CD4-positive, alpha-beta T cell treated with Interleukin-15 for 4 hours (primary cell): ENCODE data around the gene CCNY.
"Not testable (repeated sequence)": the region's sequence is repeated elsewhere in the genome, so short reads cannot be mapped to it uniquely, and the experiment has no call there.

ENCODE experiments used
- DNase-seq: peaks from one replicate; pipeline ENCODE4 v3.0.0-alpha.2; 2020; ENCODE audit warnings: low spot score

Gene CCNY

GRCh38 chr10:35384265-35384868 is 48.1 kb downstream of the CCNY start:
- DNase-seq = no peak

- DNase-seq = no peak
Measured at GRCh38 chr10:35386594-35387174, 50.4 kb downstream of the CCNY start.

GRCh38 chr10:35387768-35388167 is 51.5 kb downstream of the CCNY start:
- DNase-seq = no peak

GRCh38 chr10:35388197-35388596 is 51.9 kb downstream of the CCNY start:
- no peak for DNase-seq

- DNase-seq = no peak
Measured at GRCh38 chr10:35388682-35389081, 52.4 kb downstream of the CCNY start.

- DNase-seq = no peak
Measured at GRCh38 chr10:35390161-35390840, 54.0 kb downstream of the CCNY start.

GRCh38 chr10:35390843-35391152 is 54.5 kb downstream of the CCNY start:
- DNase-seq = no peak

- no peak for DNase-seq
Measured at GRCh38 chr10:35391153-35391953, 55.0 kb downstream of the CCNY start.

GRCh38 chr10:35391954-35392262 is 55.6 kb downstream of the CCNY start:
- no peak for DNase-seq

- no peak for DNase-seq
Measured at GRCh38 chr10:35392482-35393228, 56.3 kb downstream of the CCNY start.

GRCh38 chr10:35394411-35394851 is 58.1 kb downstream of the CCNY start:
- DNase-seq = no peak

- DNase-seq = no peak
Measured at GRCh38 chr10:35394934-35395333, 58.6 kb downstream of the CCNY start.

GRCh38 chr10:35396560-35397434 is 60.5 kb downstream of the CCNY start:
- DNase-seq = no peak

GRCh38 chr10:35397953-35398352 is 61.6 kb downstream of the CCNY start:
- no peak for DNase-seq

- no peak for DNase-seq
Measured at GRCh38 chr10:35398355-35398754, 62.0 kb downstream of the CCNY start.

GRCh38 chr10:35398908-35399307 is 62.6 kb downstream of the CCNY start:
- no peak for DNase-seq

- no peak for DNase-seq
Measured at GRCh38 chr10:35399414-35400009, 63.2 kb downstream of the CCNY start.

GRCh38 chr10:35400595-35401268 is 64.4 kb downstream of the CCNY start:
- no peak for DNase-seq

- DNase-seq = not testable (repeated sequence)
Measured at GRCh38 chr10:35403491-35403890, 67.2 kb downstream of the CCNY start.

- DNase-seq = not testable (repeated sequence)
Measured at GRCh38 chr10:35404077-35404476, 67.8 kb downstream of the CCNY start.
